DND-41 (cell line): ENCODE data around the gene CSAD.

ENCODE experiments used
- EZH2 ChIP-seq: IDR thresholded peaks from 3 replicates; pipeline ENCODE4 v1.6.1; 2012; ENCODE audit warnings: borderline replicate concordance, low read depth, mild to moderate bottlenecking, moderate library complexity, low read length, inconsistent platforms; ENCODE audit not compliant: severe bottlenecking
- TF ChIP-seq, protein P1 (sequence below): IDR thresholded peaks from 2 replicates; pipeline ENCODE4 v1.5.1; 2012; ENCODE audit warnings: borderline replicate concordance, low read length, moderate library complexity, mild to moderate bottlenecking; ENCODE audit not compliant: poor library complexity, severe bottlenecking; ENCODE audit errors: extremely low read depth

DNA sequence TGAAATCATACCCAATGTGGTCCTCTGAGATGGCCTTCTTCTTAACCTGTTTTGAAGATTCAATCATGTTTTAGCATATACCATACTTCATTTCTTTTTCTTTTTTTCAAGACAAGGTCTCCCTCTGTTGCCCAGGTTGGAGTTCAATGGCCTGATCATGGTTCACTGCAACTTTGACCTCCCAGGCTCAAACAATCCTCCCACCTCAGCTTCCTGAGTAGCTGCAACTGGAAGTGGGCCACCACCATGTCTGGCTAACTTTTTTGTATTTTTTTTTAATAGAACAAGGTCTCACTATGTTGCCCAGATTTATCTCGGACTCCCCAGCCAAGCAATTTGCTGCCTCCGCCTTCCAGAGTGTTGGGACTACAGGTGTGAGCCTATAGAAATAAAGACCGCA is 47.0 kb downstream of the CSAD start:
- TF ChIP-seq, protein P1, sequence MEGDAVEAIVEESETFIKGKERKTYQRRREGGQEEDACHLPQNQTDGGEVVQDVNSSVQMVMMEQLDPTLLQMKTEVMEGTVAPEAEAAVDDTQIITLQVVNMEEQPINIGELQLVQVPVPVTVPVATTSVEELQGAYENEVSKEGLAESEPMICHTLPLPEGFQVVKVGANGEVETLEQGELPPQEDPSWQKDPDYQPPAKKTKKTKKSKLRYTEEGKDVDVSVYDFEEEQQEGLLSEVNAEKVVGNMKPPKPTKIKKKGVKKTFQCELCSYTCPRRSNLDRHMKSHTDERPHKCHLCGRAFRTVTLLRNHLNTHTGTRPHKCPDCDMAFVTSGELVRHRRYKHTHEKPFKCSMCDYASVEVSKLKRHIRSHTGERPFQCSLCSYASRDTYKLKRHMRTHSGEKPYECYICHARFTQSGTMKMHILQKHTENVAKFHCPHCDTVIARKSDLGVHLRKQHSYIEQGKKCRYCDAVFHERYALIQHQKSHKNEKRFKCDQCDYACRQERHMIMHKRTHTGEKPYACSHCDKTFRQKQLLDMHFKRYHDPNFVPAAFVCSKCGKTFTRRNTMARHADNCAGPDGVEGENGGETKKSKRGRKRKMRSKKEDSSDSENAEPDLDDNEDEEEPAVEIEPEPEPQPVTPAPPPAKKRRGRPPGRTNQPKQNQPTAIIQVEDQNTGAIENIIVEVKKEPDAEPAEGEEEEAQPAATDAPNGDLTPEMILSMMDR: no peak
- TF ChIP-seq EZH2: no peak
